ENCODE measurements around the gene ARHGEF40.

The ARHGEF40 gene

DNA sequence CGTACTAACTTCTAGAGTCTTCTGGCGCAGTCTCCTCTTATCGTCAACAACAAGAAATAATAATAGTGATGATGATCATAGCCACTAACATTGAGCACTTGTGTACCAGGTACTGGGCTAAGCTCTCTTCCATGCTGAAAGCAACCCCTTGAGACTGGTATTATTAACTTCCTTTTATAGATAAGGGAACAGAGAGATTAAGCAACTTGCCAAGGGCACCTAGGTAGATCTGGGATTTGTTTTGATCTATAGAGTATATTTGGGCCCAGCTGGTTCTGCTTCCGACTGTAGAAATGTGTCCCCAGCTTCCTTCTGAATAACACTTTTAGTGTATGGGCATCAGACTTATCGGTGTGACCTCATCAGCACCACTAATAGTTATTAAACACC, 29.5 kb downstream of the ARHGEF40 start:
- no peak for DNase-seq

DNA sequence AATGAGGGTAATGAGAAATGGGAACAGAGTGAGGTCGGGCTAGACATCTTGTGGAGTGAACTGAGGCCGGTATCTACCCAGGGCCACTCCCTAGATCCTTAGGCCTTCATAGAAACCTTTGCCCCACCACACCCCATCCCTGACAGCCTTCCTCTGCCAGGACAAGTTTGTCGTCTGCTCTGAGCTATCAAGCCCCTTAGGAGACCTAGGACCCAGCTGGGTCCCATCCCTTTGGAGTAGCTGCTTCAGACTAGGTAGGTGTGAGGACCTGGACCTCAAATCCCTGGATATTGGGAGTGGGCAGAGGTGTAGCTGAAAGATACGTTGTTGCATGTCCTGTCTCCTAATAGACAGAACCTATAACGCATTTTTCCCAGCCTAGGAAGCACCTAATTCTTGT, 30.8 kb downstream of the ARHGEF40 start, which contains the start of gene TMEM253:
Gene TMEM253, plus strand, starts transcription at position 136 of the 400 bp plus-strand sequence. CDS start 278 bp downstream, outside the sequence.
- no peak for DNase-seq

DNA sequence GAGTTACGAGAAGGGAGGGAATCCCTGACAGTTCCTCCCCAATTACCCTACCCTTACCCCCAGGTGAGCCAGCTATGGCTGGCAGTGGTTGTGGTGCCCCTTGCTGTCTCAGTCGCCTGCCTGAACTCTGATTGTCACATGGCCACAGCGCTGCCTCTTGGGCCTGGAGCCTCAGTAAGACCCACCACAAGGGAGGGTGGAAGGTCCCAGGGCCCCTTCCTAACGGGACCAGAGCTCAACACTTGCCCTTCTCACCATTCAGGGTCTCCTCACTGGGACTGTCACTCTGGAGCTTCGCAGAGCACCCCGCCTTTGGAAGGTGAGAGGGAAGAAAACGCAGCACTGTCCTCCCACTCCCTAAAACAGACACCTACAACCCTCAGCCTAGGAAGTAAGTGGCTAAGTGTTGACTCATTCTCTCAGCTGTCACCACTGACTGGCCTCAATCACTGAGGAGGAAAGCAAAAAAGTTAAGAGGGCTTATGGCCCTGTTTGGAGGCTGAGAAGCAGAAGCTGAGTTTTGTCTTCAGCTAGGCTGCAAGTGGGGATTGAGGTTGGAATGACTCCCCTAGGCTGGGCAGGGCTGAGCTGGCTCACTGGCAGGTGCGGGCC, 31.8 kb downstream of the ARHGEF40 start:
- DNase-seq = no peak

DNA sequence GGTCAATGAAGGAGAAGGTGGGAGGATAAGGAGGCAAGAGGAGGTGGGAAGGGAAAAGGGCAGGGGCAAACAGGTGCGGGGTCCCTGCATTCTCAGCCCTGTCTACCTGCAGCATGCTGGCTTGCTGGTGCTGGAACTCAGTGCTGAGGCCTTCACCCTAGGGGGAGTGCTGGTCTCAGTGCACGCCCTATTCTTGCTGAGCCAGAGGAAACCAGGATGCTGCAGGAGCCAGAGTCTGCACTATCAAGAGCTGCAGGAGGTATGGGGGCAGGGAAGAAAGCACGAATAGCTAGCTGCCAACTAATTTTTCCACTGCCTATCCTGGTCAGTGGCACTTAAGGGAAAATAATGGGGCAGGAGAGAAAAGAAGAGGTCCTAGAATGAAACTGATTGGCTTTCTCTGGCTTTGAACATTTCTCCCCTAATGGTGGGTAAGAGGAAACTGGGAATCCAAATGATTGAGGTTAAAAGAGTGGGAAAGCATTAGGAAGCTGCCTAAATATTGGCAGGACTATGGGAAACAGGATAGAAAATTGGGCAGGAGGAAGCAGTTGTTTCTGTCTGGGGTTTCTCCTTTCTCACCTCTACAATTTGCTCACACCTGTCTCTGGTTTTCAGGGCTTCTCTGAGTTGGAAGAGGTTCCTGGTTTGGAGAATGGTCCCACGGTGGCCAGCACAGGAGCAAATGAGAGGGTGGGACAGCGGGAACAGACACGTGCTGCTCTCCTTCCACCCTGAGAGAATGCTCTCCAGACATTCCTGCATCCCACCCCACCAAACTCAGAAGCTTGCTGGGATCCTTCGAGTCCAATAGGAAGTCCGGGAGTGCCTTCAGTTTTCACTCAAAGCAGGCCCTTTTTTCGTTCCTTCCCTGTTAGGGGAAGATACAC, 32.7 kb downstream of the ARHGEF40 start:
- no peak for DNase-seq

DNA sequence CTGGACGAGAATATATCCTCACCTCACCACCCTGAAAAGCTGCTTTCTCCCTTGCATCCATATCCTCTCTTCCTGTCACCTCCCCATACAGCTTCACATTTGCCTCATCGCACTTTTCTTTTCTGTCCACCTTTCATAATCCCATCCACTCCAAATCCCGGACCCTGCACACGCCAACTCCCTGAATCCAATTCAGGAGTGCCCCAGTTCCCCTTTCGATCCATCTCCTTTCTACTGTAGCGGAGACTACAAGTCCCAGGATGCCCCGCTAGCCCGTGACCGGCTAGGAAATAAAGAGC, 33.3 kb downstream of the ARHGEF40 start:
- no peak for DNase-seq

DNA sequence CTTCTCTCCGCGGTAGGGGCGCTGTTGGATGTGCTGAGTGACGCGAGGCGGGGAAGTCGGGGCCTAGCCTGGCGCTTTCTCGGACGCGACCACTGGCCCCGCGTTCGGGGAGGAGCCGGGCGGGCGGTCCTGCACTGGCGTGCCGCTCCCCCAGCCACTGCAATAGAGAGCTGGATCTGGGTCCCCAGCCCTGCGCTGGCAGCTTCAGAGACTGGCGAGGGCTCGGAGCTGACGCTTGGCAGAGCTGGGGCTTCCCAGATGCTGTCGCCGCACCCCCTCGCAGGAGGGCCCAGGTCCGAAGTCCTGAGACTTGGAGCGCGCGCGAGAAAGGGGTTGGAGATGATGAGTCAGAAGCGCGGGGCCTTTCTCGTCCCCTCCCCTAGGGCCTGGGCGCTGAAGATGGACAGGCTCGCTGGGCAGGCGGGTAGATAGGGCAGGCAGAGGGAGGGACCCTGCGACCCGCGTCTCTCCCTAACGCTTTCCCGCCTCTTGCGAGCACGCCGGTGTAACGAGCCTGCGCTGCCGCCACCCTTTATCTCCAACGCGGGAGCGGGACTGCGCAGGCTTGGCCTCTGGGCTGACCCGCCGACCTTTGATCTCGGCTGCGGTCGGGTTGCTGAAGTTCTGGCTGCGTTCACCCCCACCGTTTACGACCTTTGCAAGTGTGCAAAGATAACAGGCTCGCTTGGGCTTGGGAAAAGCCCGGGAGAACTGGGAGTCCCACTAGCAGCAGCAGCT, 33.8 kb downstream of the ARHGEF40 start:
- peak; percentile 93 for DNase-seq

DNA sequence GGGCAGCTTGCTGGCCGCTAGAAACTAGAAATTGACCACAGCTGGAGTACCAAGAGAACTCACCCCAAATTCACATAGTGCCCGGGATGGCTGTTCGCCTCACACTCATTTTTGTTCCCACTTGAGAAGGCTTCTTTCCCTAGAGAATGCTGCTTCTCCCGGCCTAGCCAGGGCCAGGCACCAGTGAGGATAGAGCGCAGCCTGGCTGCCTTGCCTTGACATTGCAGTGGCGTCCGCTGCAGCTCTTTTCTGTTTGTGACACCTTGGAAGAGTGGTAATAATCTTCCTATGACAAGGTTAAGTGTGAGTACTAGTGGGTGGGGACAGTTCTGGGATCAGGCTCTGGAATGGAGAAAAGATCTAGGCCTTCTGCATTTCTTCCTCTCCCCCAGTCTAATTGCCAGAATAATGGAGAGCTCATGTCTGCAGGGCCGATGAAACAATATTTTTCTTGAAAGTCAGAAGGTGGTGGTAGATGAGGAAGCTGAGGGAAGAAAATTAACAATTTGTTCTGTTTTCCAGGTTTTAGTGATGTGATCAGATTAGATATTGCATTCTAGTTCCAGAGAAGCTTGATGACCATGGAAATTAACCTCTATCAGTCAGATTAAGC, 34.5 kb downstream of the ARHGEF40 start:
- peak; percentile 55 for DNase-seq

DNA sequence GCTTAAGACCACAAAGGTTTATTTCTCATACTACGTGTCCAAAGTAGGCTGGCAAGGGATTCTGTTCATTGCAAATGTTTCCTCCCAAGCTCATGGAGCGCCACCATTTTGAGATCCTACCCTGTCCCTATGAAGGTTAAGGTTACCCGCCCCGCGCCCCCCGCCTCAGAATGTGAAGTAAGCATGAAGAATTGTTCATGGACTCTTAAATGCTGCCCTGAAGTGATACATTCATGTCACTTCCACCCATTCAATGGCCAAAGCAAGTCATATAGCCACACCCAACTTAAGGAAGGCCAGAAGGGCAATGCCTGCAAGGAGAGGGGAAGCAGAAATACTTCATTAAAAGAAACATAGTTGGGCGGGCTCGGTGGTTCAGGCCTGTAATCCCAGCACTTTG, 35.0 kb downstream of the ARHGEF40 start:
- no peak for DNase-seq

DNA sequence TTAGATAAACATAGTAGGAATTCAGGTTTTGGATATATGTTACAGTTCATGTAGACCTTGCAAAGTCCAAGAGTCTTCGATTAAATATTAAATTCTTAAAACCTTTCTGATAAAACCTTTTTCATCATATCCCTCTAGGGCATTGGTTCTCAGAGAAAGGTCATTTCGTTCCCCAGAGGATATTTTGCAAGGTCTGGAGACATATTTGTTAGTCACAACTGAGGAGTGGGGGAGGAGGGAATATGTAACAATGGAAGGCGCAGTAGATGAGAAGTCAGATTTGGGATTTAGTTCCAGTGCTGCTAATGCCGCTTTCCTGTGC, 36.0 kb downstream of the ARHGEF40 start:
- no peak for DNase-seq

DNA sequence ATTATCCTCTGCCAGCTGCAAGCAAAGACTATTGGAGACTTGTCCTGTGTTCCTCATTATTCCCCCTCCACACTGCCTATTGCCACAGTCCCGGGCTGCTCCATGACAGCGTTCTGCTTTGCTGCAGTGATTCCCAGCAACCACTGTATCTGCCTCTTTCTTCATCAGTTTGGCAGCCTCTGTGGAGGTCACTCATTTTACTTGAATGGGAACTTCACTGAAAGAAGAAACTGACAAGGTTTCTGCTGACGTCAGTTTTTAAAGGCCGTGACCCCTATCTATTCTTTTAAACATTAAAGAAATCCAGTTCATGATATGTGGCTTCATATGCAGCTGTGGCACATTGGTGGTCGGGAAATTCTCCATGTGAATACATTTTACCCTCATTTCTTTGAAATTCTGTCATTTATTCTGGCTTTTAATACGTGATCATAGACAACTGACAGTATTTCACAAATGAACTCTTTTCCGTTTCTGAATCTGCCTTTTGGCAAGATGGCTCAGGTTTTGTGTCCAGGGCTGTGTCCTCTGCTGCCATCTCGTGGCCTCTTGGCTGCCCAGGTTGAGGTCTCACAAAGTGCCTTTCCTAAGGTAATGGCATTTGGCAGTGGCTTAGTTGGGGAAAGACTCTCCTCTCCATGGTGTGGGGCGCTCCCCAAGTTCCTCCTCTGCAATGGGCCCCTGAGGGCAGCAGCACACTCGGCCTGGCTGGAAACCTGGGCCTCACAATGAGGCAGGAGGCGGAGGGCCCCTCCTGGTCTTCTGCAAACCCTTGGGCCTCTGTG, 36.6 kb downstream of the ARHGEF40 start:
- peak; percentile 78 for DNase-seq

DNA sequence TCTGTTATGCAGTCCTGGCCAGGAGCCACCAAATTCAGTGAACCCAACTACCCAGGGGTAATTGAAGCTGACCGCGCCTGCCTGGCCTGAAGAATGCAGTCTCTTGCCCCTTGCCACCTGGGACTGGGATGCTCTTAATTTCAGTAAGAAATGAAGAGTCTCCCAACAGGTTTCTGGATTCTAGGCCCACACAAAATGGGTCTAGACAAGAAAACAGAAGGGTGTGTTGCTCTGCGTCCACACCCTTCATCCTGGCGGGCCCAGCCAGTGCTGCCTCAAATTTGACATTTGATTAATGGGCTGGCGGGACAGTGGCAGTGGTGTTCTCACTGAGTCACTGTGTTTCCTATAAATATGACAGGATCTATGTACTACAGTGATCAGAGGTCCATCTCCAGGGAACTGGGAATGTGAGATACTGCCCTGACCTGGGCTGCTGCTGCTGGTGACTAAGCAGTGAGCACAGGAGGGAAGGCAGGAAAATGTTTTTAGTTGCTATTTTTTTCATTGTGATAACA, 37.2 kb downstream of the ARHGEF40 start:
- DNase-seq = no peak

DNA sequence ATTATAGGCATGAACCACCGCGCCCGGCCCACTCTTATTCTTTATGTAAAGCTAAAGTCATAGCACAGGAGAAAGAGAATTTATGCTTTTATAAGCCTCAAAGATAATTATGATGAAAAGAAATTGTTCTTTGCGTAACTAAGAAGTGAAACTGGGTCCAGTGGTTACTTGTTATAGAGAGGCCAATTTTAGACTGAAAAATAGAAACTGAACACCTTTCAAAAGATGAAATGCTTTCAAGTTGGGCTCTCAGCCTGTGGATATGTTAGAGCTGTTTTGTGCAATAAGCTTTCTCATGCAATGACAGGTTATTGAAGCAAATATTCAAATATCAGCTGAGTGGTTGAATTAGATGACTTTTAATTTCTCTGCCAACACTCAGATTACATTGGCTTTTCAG, 38.7 kb downstream of the ARHGEF40 start:
- no peak for DNase-seq

DNA sequence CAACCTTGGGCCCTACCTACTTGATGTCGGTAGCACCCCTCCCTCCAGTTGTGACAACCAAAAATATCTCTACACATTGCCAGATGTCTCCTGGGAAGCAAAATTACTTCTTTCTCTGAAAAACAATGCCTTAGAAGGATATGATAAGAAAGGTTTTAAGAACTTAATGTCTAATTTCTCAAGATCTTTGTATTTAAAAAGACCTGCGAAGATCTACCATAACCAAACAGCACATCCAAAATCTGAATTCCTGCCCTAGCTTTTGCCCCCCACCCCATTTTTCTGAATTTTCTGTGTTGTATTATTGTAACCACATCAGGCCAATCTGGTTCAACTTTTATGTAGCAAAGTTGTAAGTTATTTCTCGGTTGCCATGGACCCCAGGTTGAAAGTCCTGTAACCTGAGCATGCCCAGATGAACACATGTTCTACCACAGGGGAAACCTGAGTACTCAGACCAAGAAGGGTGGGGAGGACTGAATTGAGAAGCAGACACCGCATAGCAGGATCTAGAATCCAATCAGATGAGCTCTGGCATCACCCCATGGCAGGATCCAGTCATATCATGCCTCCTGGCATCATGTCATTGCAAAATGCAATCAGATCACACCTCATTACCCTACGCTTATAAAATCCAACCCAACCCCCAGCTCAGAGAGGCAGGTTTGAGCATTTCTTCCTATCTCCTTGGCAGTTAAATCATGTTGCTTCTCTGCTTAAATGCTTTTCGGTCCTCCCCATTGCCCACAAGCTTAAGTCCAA, 39.5 kb downstream of the ARHGEF40 start:
- DNase-seq = no peak

DNA sequence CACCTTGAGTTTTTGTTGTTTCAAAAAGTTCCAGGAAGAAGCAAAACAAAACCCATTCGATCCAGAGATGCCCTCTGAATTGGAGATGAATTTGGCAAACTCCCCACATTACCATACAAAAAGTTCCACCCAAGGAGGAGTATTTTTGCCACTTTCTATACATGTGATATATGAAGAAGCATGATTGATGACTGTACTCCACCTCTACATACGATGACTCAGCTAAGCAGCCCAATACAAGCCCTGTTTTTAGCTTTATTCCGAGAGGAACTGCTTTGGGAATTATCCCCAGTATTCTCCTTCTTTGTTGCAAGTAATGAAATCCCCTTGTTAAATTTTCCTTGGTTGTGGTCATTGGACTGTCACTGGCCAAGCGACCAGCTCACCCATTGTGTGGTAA, 42.2 kb downstream of the ARHGEF40 start:
- no peak for DNase-seq

DNA sequence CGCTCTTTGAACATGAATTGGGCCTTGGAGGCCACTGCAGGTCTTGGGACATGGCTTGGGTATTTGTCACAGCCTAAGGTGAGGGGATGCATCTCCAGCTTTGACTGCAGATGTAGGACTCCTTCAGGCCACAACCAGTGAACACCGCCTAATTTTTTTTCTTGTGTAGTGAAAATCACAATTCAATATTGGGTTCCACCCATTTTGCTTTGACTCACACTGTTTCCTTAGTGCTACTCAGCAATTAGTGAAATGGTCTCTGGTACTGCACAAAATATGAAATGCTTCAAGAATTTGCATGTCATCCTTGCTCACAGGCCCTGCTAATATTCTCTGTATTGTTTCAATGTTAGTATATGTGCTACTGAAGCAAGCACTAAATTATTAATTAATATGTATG, 43.3 kb downstream of the ARHGEF40 start:
- DNase-seq = no peak

DNA sequence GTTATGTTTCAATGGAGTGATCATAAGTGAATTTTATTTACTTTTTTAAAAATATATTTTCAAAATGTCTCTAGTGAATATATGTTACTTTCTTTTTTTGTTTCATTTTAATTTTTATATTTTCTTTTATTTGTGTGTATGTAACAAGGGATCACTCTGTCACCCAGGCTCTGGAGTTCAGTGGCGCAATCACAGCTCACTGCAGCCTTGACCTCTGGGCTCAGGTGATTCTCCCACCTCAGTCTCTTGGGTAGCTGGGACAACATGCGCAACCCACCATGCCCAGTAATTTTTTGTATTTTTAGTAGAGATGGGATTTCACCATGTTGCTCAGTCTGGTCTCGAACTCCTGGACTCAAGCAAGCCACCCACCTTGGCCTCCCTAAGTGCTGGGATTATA, 48.8 kb downstream of the ARHGEF40 start:
- DNase-seq = no peak

DNA sequence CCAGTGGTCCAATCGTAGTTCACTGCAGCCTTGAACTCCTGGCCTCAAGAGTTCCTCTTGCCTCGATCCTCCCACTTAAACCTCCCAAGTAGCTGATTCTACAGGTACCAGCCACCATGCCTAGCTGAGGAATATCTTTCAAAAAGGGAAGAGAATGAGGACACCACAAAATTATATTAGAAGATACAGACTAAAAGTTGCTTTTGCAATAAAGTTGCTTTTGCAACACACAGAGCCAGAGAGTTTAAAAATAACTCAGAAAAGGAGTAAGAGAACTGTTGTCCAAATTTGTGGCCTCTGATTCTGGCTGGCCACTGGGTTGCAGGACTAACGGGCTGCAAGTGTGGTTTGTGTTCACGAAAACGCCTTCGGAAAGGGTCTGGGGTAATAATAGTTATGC, 50.6 kb downstream of the ARHGEF40 start:
- DNase-seq = no peak

DNA sequence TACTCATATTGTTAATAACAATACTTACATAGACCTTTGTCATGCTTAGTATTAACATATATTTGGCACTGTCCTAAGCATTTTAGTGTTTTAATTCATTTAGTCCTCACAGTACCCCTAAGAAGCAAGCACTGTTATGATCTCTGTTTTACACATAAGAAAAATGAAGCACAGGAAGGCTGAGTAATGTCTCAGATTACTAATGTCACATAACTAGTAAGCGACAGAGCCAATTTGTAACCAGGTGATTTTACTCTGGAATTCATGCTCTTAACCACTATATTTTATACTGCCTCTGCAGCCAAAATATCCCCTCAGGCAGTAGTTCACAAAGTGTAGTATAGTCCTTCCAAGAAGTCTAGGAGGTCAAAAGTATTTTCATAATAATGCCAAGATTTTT, 51.0 kb downstream of the ARHGEF40 start:
- no peak for DNase-seq

DNA sequence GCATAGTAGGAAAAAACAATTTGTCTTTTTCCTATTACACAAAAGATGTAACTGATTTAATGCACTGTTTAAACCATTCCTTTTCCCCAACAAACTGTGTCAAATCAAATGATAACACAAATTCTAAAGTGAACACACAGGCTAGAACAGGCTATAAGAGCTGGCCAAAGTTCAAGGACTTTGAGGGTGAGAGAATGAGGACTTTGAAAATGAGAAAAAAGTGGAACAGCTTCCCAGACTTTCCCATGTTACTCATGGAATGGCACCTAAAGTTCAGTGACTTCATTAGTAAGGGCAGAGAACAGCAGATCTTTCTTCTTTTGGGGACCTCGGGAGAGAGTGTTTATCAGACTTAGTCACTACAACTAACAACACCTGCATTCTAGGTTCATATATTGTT, 53.3 kb downstream of the ARHGEF40 start:
- no peak for DNase-seq

DNA sequence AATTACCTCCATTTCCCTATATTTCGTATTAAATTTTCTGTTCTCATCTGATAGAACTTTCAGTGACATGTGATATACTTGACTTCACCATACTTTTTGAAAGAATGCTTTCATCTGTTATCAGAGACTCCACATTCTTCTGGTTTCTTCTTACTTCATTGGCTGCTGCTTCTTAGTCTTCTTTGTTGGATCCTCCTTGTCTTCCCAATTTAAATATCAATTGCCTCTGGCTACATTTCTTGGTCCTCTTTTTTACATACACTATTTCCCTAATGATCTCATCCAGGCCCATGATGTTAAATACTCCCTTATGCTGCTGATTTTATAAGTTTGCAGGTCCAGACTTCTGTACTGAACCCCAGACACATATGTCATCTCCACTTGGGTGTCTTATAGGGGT, 63.8 kb downstream of the ARHGEF40 start:
- DNase-seq = no peak

DNA sequence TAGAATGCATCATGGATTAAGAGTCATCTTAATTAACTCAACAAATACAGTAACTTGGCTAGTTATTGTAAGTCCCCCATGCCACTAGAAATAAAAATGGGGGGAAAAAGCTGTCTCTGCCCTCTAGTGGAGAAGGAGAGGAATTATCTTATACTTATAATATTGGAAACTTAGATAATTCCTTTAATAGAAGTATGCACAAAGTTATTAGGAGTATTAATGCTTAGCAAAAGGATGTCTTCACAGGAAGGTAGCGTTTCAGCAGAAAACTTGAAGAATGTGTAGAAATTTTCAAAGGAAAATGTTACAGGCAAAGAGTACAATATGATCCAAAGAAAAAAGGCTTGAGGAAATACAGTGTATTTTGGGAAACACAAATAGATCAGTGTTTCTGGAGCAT, 65.9 kb downstream of the ARHGEF40 start:
- no peak for DNase-seq
